Retinal pigment epithelial cell (primary cell): Measurements from ENCODE around the gene ADARB2.

ENCODE experiments used
- DNase-seq: peaks from one replicate; pipeline ENCODE4 v3.0.0-alpha.2; 2010; ENCODE audit warnings: low read depth
- H3K4me3 ChIP-seq: 2 replicates; pipeline ENCODE4 v1.5.1; 2011; ENCODE audit warnings: mild to moderate bottlenecking, low read length, control low read depth, moderate library complexity
- TF ChIP-seq, protein P1 (sequence below): conservative IDR thresholded peaks from 2 replicates; pipeline ENCODE4 v1.5.1; 2011; ENCODE audit warnings: low read depth, low read length, control low read depth, inconsistent platforms

The ADARB2 gene

DNA sequence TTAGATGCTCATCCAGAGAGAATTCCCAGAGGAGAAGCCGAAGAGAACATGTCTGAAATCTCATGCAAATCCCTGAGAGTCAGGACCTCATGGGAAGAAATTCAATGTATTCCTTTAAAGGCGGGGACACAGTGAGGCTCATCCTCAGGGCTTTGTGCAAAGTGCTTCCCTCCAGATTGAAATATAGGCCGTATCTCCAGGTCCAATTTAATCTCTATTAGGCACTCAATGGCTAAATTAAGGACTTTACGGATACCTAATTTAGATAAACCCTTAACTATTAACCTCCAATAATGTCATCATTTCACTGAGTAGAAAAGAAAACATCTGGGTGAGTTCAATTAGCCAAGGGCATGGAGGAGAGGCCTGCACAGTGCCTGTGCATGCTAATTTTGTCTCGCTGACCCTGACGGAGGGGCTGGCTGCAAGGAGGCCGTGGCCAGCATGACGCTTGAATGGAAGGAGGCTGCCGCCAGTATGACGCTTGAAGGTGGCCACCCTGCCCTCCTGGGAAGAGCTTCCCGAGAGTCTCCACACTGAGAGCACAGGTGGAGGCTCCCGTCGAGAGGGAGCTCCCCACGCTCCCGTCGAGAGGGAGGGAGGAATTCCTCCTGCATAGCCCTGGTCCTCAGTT, 287.6 kb downstream of the ADARB2 start:
- H3K4me3 ChIP-seq = no peak overlapping the region
- DNase-seq = no peak
- TF ChIP-seq, protein P1, sequence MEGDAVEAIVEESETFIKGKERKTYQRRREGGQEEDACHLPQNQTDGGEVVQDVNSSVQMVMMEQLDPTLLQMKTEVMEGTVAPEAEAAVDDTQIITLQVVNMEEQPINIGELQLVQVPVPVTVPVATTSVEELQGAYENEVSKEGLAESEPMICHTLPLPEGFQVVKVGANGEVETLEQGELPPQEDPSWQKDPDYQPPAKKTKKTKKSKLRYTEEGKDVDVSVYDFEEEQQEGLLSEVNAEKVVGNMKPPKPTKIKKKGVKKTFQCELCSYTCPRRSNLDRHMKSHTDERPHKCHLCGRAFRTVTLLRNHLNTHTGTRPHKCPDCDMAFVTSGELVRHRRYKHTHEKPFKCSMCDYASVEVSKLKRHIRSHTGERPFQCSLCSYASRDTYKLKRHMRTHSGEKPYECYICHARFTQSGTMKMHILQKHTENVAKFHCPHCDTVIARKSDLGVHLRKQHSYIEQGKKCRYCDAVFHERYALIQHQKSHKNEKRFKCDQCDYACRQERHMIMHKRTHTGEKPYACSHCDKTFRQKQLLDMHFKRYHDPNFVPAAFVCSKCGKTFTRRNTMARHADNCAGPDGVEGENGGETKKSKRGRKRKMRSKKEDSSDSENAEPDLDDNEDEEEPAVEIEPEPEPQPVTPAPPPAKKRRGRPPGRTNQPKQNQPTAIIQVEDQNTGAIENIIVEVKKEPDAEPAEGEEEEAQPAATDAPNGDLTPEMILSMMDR = no peak

DNA sequence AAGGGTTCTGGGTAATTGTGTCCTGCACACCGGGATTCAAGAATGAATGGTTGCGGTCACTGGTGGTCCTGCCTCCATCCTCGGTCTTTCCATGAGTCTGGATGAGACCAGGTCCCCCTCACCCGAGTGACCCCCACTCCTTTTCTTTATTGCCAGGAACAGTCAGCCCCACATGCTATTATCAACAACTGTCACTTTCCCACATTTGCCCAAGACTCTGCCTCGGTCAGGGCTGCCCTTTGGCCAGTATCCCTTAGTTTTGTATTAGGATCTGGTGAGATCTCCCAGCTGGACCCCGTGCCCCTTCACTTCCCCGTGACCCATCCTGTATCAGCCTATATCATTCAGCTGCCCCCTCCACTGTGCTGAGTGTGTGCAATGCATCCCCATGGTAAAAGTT, 288.3 kb downstream of the ADARB2 start:
- TF ChIP-seq, protein P1 = no peak
- H3K4me3 ChIP-seq = no peak overlapping the region
- DNase-seq = no peak

DNA sequence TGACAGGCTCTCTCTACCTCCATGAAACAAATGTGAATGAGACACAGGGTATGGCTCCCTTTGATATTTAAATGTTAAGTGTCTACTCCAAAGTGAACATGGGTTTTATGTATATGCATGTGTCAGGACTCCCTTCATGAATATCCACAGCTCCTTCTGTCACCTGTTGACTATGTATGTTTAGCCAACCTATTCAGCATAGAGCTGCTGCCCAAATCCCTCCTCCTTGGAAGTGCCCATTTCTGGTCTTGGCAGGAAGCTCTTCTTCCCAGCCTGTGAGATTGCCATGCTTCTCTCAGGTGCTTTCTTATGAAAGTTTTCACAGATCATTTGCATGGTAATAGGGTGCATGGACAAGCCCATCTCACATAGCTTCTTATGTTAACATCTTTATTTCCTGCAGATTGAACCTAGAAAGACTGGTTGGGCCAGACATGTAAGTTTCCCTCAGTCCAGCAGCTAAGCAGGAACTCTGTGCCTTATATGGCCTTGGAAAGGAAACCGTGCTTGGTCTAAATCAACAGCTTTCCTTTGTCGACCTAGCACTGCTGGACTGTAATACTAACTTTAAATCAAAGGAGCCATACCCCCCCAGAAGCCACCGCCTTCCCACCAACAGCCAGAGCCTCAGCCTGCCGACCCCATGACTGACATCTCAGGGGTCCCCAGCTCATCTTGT, 288.9 kb downstream of the ADARB2 start:
- no peak overlapping the region for H3K4me3 ChIP-seq
- DNase-seq = no peak
- TF ChIP-seq, protein P1 = no peak

DNA sequence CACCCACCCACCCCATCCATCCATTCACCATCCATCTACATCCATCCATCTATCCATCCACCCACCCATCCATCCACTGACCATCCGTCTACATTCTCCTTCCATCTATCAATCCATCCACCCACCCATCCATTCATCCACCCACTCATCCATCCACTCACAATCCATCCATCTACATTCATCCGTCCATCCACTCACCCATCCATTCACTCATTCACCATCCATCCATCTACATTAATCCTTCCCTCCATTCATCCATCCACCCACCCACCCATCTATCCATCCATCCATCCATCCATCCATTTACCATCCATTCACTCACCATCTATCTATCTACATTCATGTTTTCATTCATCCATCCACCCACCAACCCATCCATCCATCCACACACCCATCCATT, 292.5 kb downstream of the ADARB2 start:
- no peak overlapping the region for H3K4me3 ChIP-seq
- TF ChIP-seq, protein P1 = no peak
- DNase-seq = no peak

DNA sequence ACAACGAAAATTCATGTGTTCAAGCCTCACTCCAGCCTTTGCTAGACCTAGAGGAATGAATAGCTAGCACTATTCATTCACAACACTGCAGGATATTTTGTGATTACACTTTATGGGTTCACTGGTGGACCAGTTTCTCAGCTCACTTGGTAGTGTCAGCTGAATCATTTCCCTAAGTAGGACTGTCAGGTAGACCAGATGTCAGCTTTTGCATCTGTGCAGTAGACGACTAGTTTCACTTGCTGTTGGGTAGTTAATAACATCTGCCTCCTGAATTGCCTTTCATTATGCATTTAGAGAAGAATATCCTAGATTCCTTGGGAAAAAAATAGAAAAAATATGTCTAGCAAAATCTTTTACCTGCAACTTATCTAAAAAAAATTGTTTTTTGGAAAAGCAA, 296.4 kb downstream of the ADARB2 start:
- DNase-seq = no peak
- TF ChIP-seq, protein P1 = no peak
- no peak overlapping the region for H3K4me3 ChIP-seq

DNA sequence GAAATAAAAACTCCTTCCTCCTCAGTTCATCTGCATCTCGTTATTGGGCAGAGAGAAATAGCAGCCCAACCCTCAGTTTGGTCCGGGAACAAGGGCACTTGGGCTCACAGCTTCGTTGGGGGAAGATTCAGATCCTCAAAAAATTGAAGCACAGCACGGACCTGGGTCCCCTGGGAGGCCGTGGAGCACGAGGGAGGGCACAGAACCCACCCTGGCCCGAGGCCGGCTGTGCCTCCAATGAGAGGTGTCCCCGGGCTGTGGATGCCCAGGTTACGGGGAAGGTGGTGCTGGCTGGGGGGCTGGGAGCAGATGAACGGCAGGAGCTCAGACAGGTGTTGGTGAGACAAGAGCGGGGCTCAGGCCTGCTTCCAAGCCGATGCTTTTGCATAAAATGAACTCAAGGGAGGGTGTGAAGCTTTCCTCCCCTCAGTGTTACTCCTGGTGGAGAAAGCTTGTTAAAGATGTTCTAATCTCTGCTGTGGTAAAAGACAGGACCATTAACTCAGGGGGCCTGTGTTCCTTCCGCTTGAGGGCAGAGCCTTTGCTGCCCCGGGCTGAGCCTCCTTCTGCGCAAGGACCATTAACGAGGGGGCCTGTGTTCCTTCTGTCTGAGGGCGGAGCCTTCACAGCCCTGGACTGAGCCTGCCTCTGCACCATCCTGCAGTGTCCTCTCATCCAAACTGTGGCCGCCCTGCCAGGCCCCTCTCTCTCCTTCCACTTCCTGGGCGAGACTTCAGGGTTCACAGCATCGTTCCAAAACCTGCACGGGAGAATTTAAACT, 302.2 kb downstream of the ADARB2 start:
- H3K4me3 ChIP-seq = no peak overlapping the region
- TF ChIP-seq, protein P1 = no peak
- DNase-seq = no peak
